Esophagus (tissue), 2 donors: ENCODE data around the gene C1orf21. TPM values are rescaled to one million over a fixed set of nuclear protein-coding genes. Genes with fewer than 3 reads are reported as not detected.

Experiments
- H3K27ac ChIP-seq, 2 donors: one replicate each; pipeline ENCODE4 v1.5.1; 2013; ENCODE audit warnings: low read depth in 2 of 2, mild to moderate bottlenecking in 2 of 2, inconsistent platforms in 1 of 2, low read length in 1 of 2, moderate library complexity in 1 of 2
- H3K27me3 ChIP-seq, 2 donors: one replicate each; pipeline ENCODE4 v1.6.1; 2013; ENCODE audit warnings: low read length in 2 of 2, control low read depth in 1 of 2, mild to moderate bottlenecking in 1 of 2; ENCODE audit not compliant: insufficient read depth in 2 of 2, control insufficient read depth in 1 of 2
- H3K36me3 ChIP-seq, 2 donors: one replicate each; pipeline ENCODE4 v1.6.1; 2013; ENCODE audit warnings: low read length in 1 of 2; ENCODE audit not compliant: control insufficient read depth in 2 of 2, insufficient read depth in 2 of 2
- H3K4me1 ChIP-seq, 2 donors: one replicate each; pipeline ENCODE4 v1.6.1; 2013; ENCODE audit warnings: low read length in 1 of 2; ENCODE audit not compliant: control insufficient read depth in 2 of 2, insufficient read depth in 2 of 2
- H3K4me3 ChIP-seq, 2 donors: one replicate each; pipeline ENCODE4 v1.5.1; 2013; ENCODE audit warnings: low read length in 2 of 2, mild to moderate bottlenecking in 2 of 2, low read depth in 1 of 2, moderate library complexity in 1 of 2
- H3K9me3 ChIP-seq, 2 donors: one replicate each; pipeline ENCODE4 v1.6.1; 2013; ENCODE audit warnings: mild to moderate bottlenecking in 2 of 2, low read depth in 1 of 2, low read length in 1 of 2, moderate library complexity in 1 of 2; ENCODE audit not compliant: control insufficient read depth in 2 of 2, insufficient read depth in 1 of 2
- WGBS, 2 donors: extraction: QIAGEN DNeasy Blood & Tissue Kit; methylation state at CpG; one replicate each; pipeline ENCODE4 v1.1.7; 2013; 5-methylcytosine and 5-hydroxymethylcytosine counted together
- polyA plus RNA-seq, 2 donors: library from polyadenylated mRNA; stranded (reverse); fragments of 200-250 nt; gene quantifications; one replicate each; pipeline ENCODE4 v1.2.3, GENCODE V29; 2013
- donor health status: healthy with polysubstance abuse.
- donor health status: Bipolar disorder and iron deficiency.

The C1orf21 gene
- polyA plus RNA-seq, 2 donors, result 26.8 to 29.7 TPM

DNA sequence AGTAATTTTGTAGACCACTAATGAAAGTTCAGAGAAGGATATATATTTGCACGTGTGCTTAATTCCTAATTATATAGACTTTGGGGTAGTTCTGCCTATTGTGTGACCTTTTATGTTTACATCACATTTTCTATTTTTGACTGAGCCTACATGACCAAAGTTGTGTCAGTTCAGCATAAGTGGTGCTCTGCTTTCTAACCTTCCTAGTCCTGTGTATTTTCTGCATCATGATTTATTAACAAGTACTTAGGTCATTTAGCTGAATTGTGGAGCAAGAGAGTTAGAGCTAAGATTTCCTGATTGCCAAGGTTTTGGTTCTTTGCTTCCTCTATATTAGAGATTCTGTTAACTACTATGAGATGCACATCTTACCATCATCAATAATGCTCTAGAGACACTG, 176.0 kb downstream of the C1orf21 start:
- H3K9me3 ChIP-seq, result no peaks in the 10 kb centered on the region
- peaks cover 0 to 2% of the 10 kb centered on the region in 2 donors for H3K36me3 ChIP-seq
- H3K27me3 ChIP-seq, result no peaks in the 10 kb centered on the region
- no peaks in the 10 kb centered on the region for H3K4me1 ChIP-seq
- WGBS, 2 donors, result 44 to 60% methylated on average over 1 of the region's 1 CpG
- H3K27ac ChIP-seq, result no peak overlapping the region
- H3K4me3 ChIP-seq, result no peak overlapping the region

DNA sequence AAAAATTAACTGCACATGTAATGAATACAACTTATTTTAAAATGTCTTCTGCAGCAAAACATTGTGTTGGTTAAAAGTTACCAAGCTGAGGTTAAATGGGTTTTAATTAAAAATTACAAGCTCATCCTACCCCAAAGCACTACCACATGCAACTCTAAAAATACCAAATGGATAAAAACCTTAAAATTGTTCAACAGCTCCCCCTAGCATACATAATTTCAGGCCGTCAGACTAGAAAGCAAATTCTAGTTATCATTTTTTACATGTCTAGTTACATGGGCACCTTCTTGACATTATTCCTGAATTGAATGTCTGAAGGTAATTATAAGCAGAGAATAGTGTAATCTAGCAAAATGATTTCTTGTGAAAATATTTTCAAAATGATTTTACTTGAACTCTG, 176.5 kb downstream of the C1orf21 start:
- Histone ChIP-seq H3K36me3 (peaks cover 0 to 2% of the 10 kb centered on the region in 2 donors), H3K4me3 (no peak overlapping the region), H3K27ac (no peak overlapping the region), H3K4me1 (no peaks in the 10 kb centered on the region), H3K27me3 (no peaks in the 10 kb centered on the region), H3K9me3 (no peaks in the 10 kb centered on the region)
- WGBS, 2 donors, result 10 to 15% methylated on average over 1 of the region's 1 CpG

DNA sequence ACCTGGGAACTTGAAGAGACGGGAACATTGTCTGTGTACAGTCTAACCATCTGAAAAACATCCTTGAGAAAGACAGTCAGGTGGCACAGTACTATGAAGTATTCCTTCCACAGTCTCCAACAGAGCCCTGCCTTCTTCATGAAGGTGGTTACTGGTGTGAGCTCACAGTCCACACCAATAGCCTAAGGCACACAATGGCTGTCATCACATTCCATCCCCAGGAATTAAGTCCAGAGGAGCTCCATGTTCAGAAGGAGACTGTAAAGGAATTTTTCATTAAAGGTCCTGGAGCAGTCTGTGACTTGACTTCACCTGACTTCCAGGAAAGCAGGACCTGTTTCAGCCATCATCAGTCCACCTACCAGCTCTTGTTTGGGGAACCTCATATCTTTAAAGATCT, 180.2 kb downstream of the C1orf21 start:
- H3K27ac ChIP-seq, result no peak overlapping the region
- no peaks in the 10 kb centered on the region for H3K9me3 ChIP-seq
- peaks cover 0 to 2% of the 10 kb centered on the region in 2 donors for H3K36me3 ChIP-seq
- 93 to 95% methylated on average over 1 of the region's 1 CpG for WGBS, 2 donors
- no peaks in the 10 kb centered on the region for H3K27me3 ChIP-seq
- no peaks in the 10 kb centered on the region for H3K4me1 ChIP-seq
- no peak overlapping the region for H3K4me3 ChIP-seq

DNA sequence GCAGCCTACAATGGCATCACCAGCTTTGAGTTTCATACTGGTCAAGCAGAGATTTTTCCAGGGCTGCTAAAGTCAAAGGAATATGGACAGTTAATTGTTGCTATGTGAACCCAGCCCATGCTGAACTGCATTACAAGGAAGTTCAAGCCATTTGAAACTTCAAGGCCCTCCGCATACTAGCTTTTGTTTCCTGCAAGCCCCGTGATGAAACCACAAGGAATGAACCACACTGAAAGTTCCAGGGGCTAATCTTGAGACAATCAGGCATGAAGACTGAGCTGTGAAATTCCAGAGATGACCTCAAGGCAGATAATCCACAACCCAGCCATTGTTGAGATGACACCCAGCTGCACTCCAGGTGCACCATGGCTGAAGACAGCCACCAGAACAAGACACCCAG, 180.8 kb downstream of the C1orf21 start:
- Histone ChIP-seq H3K27me3 (no peaks in the 10 kb centered on the region), H3K36me3 (peaks cover 0 to 2% of the 10 kb centered on the region in 2 donors), H3K4me1 (no peaks in the 10 kb centered on the region), H3K27ac (no peak overlapping the region), H3K4me3 (no peak overlapping the region), H3K9me3 (no peaks in the 10 kb centered on the region)
- 79 to 91% methylated on average over 2 of the region's 2 CpGs for WGBS, 2 donors

DNA sequence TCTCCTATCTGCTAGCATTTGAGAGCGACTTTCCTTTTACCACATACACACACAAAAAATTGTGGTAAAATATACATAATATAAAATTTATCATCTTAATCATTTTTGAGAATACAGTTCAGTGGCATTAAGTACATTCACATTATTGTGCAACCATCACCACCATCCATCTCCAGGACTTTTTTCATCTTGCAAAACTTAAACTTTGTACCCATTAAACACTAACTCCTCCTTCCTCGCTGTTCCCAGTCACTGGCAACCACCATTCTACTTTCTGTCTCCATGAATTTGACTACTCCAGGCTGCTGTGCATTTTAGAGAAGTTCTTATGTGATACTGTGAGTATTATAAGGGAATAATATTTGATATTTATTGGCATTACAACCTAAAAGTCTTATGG, 181.3 kb downstream of the C1orf21 start:
- Histone ChIP-seq H3K4me1 (no peaks in the 10 kb centered on the region), H3K9me3 (no peaks in the 10 kb centered on the region), H3K27me3 (no peaks in the 10 kb centered on the region), H3K4me3 (no peak overlapping the region), H3K36me3 (peaks cover 0 to 2% of the 10 kb centered on the region in 2 donors), H3K27ac (no peak overlapping the region)
- WGBS, 2 donors, result 90 to 93% methylated on average over 2 of the region's 2 CpGs

DNA sequence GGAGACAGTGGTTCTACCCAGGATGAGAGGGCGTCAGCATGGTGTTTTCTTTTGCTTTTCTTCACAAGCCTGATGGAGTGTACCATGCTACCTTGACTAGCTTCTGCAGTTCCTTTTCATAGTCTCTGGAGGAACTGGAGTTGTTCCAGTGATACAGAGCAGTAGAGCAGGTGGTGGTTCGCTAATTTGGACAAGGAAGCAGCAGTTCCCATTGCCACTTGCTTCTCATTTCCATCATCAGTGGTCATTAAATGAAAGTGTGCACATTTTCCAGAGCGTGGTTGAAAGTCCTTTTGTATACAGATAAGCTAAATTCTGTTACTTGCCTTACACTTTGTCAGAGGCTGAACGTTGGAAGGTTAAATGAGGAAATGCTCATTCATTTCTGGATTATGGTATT, 182.3 kb downstream of the C1orf21 start:
- no peaks in the 10 kb centered on the region for H3K27me3 ChIP-seq
- H3K4me3 ChIP-seq, result no peak overlapping the region
- no peaks in the 10 kb centered on the region for H3K4me1 ChIP-seq
- WGBS, 2 donors, result 74 to 82% methylated on average over 4 of the region's 4 CpGs
- no peaks in the 10 kb centered on the region for H3K9me3 ChIP-seq
- H3K36me3 ChIP-seq, result peaks cover 0 to 2% of the 10 kb centered on the region in 2 donors
- no peak overlapping the region for H3K27ac ChIP-seq

DNA sequence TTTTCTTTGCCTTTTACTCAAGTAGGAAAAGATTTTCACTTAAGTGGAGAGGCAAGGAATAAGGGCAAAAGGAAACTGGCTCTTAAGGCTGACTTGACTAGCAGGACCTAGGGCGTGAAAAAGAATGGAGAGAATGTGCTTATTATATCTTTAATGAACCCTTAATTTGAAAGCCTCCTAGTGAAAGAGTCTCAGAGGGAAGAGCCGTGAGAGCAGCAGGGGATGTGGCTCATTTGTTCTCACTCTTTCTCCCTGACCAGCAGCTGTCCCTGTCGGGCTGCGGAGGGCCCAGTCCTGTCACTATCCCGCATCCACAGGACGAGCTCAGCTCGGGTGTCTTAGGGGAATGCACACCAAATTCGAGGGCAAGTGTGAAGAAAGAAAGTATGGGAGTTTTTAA, 187.8 kb downstream of the C1orf21 start:
- Histone ChIP-seq H3K4me3 (no peak overlapping the region), H3K36me3 (no peaks in the 10 kb centered on the region), H3K4me1 (no peaks in the 10 kb centered on the region), H3K27ac (no peak overlapping the region), H3K27me3 (no peaks in the 10 kb centered on the region), H3K9me3 (no peaks in the 10 kb centered on the region)
- WGBS, 2 donors, result 71 to 74% methylated on average over 8 of the region's 8 CpGs

DNA sequence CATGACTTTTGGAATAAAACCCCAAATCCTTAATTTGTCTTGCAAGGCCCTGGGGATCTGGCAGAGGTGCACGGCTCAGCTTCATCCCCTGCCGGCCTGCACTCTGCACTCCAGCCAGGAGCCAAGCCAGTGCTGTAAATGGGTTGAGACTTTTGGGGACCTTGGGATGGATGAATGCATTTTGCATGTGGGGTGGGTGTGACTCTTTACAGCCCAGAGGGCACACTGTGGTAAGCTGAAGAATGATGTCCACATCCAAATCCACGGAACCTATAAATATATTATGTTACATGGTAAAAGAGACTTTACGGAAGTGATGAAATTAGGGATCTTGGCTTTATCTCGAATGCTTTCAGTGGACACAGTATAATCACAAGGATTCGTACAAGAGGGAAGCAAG, 190.0 kb downstream of the C1orf21 start:
- 67 to 75% methylated on average over 6 of the region's 6 CpGs for WGBS, 2 donors
- H3K27ac ChIP-seq, result peak overlapping the region in 1 of 2 donors; percentile 11

DNA sequence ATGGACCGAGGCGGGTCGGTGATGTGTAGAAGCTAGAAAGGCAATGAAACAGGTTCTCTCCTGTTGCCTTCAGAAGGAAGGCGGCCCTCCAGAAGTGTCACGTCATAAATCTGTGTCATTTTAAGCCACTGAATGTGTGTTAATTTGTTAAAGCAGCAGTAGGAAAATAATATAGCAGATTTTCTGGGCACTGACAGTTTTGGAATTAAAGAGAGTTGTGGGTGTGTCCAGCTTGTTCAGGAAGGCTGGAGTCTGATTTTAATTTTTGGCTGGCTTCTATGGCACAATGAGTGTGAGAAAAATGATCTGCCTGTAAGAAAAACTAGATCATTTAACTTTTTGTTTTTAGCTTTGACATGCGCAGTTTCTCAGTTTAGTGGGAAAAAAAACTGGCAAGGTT, 190.5 kb downstream of the C1orf21 start:
- 55 to 74% methylated on average over 6 of the region's 6 CpGs for WGBS, 2 donors
- no peaks in the 10 kb centered on the region for H3K4me1 ChIP-seq
- H3K27ac ChIP-seq, result peak overlapping the region in 1 of 2 donors; percentile 46

More for the DNA sequence above, 190.0 kb downstream of the C1orf21 start:
- Histone ChIP-seq H3K27me3 (no peaks in the 10 kb centered on the region), H3K9me3 (no peaks in the 10 kb centered on the region), H3K36me3 (no peaks in the 10 kb centered on the region), H3K4me1 (no peaks in the 10 kb centered on the region), H3K4me3 (no peak overlapping the region)

DNA sequence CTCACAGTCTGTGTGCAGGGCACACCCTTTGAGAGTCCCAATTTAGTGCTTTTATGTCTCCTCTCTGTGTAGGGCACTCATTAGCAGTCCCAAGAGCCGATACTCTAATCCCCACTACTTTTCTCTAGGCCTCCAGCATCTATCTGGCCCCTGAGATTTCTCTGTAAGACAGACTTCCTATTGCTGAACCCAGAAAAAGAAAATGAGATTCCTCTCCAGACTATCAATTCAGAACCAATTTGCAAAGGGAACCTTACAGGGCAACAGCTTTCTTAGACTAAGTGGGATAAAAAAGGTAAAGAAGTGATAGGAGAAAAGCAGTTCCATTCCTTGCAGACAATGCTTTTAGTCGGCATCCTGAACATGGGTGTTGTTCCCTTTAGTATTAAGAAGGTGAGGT, 195.6 kb downstream of the C1orf21 start:
- Histone ChIP-seq H3K4me3 (no peak overlapping the region), H3K27ac (no peak overlapping the region), H3K9me3 (no peaks in the 10 kb centered on the region), H3K36me3 (no peaks in the 10 kb centered on the region), H3K4me1 (no peaks in the 10 kb centered on the region), H3K27me3 (no peaks in the 10 kb centered on the region)
- WGBS, 2 donors, result 83 to 88% methylated on average over 2 of the region's 2 CpGs

More for the DNA sequence above, 190.5 kb downstream of the C1orf21 start:
- no peaks in the 10 kb centered on the region for H3K9me3 ChIP-seq
- H3K4me3 ChIP-seq, result no peak overlapping the region
- no peaks in the 10 kb centered on the region for H3K27me3 ChIP-seq
- H3K36me3 ChIP-seq, result no peaks in the 10 kb centered on the region
